Activated B cell treated with CpG ODN at 0.5 μM for 24 hours (primary cell): ENCODE results near the gene CLOCK. TPM values are rescaled to one million over a fixed set of nuclear protein-coding genes. Genes with fewer than 3 reads are reported as not detected.

ENCODE experiments used
- ATAC-seq: fragments of 200-7000 bp; cut with Tn5 transposase; one replicate; pipeline ENCODE4 v1.10.0; 2021; ENCODE audit warnings: low read depth, mild to moderate bottlenecking, moderate library complexity
- CTCF ChIA-PET: fragments of 350-600 bp; sonication (Branson Sonifier 250); formaldehyde crosslinking; loops from one replicate; lab custom pipeline; 2021; ENCODE audit warnings: antibody characterized with exemption; lab: Charles Lee
- POLR2A ChIA-PET: fragments of 350-600 bp; sonication (Branson Sonifier 250); formaldehyde crosslinking; loops from one replicate; lab custom pipeline; 2021; ENCODE audit warnings: antibody characterized with exemption; lab: Charles Lee
- DNase-seq: peaks from one replicate; pipeline ENCODE4 v3.0.0; 2022
- H3K27ac Mint-ChIP-seq: one replicate; pipeline ENCODE4 v1.8.0; 2020; ENCODE audit warnings: mixed read lengths
- H3K27me3 Mint-ChIP-seq: one replicate; pipeline ENCODE4 v1.8.0; 2021; ENCODE audit warnings: mixed read lengths
- H3K36me3 Mint-ChIP-seq: one replicate; pipeline ENCODE4 v1.8.0; 2021; ENCODE audit warnings: low read depth, mixed read lengths
- H3K4me1 Mint-ChIP-seq: one replicate; pipeline ENCODE4 v1.8.0; 2021; ENCODE audit warnings: mixed read lengths
- H3K4me3 Mint-ChIP-seq: one replicate; pipeline ENCODE4 v1.8.0; 2020; ENCODE audit warnings: mild to moderate bottlenecking, mixed read lengths
- H3K9me3 Mint-ChIP-seq: one replicate; pipeline ENCODE4 v1.8.0; 2020; ENCODE audit warnings: mixed read lengths
- intact Hi-C: fragments of 100-400 bp; cut with micrococcal nuclease; formaldehyde crosslinking; loops from one replicate; pipeline ENCODE4 v1.15.1; 2024
- total RNA-seq: library from RNA; stranded (reverse); gene quantifications from 2 replicates; pipeline ENCODE4 v1.2.3, GENCODE V29; 2022
- TF ChIP-seq, protein P1 (sequence below): fragments of 200-600 bp; IDR thresholded peaks from one replicate; pipeline ENCODE4 v1.8.0; 2022; ENCODE audit warnings: antibody characterized with exemption, mild to moderate bottlenecking

Gene CLOCK
- total RNA-seq, 1 donor from 2014 or later, result 12.9 TPM

DNA sequence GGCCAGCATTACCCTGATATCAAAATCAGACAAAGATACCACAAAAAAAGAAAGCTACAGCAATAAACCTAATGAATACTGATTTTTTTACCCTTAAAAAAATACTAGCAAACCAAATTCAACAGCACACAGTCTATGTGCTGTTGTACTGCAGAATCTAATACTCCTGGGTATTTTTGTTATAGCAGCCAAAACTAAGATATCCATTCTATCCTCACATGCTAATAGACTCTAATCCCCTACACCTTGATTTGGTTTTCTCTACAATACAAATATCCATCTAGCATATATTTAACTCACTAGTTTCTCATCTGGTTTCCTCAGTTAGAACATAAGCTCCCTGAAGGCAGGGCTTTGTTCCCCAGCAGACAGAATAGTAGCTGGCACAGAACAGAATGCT, 12.4 kb downstream of the CLOCK start:
- Mint-ChIP-seq H3K4me1 (peaks cover 13% of the 10 kb centered on the region), H3K36me3 (peaks cover 31% of the 10 kb centered on the region), H3K27ac (no peak overlapping the region), H3K9me3 (peaks cover 10% of the 10 kb centered on the region), H3K27me3 (no peaks in the 10 kb centered on the region), H3K4me3 (no peak overlapping the region)
- CTCF ChIA-PET, result no interaction called here
- POLR2A ChIA-PET, result no interaction called here
- intact Hi-C loops, result no loop called here
- TF ChIP-seq, protein P1, sequence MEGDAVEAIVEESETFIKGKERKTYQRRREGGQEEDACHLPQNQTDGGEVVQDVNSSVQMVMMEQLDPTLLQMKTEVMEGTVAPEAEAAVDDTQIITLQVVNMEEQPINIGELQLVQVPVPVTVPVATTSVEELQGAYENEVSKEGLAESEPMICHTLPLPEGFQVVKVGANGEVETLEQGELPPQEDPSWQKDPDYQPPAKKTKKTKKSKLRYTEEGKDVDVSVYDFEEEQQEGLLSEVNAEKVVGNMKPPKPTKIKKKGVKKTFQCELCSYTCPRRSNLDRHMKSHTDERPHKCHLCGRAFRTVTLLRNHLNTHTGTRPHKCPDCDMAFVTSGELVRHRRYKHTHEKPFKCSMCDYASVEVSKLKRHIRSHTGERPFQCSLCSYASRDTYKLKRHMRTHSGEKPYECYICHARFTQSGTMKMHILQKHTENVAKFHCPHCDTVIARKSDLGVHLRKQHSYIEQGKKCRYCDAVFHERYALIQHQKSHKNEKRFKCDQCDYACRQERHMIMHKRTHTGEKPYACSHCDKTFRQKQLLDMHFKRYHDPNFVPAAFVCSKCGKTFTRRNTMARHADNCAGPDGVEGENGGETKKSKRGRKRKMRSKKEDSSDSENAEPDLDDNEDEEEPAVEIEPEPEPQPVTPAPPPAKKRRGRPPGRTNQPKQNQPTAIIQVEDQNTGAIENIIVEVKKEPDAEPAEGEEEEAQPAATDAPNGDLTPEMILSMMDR, result no peak
- ATAC-seq, result no peak
- no peak for DNase-seq

DNA sequence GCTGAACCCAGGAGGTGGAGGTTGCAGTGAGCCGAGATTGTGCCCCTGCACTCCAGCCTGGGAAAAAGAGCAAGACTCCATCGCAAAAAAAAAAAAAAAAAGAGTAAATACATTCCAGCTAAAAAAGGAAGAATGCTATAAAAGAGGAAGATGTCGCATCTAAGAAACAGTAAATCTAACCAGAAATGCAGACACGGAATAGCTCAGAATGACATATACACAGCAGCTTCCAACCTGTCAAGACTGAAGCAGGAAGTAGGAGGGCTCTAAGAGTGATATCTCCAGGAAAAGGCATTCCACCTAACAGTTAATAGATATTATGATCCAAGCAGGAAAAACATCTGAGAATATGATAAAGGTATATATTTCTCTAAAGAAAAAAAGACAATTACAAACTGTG, 16.0 kb downstream of the CLOCK start:
- intact Hi-C loops, result no loop called here
- no peak for ATAC-seq
- CTCF ChIA-PET, result no interaction called here
- no peak for DNase-seq
- peaks cover 4% of the 10 kb centered on the region for H3K4me1 Mint-ChIP-seq
- TF ChIP-seq, protein P1, result no peak
- H3K4me3 Mint-ChIP-seq, result no peak overlapping the region
- H3K9me3 Mint-ChIP-seq, result peaks cover 10% of the 10 kb centered on the region
- POLR2A ChIA-PET, result no interaction called here
- peaks cover 33% of the 10 kb centered on the region for H3K36me3 Mint-ChIP-seq
- H3K27me3 Mint-ChIP-seq, result no peaks in the 10 kb centered on the region
- no peak overlapping the region for H3K27ac Mint-ChIP-seq

DNA sequence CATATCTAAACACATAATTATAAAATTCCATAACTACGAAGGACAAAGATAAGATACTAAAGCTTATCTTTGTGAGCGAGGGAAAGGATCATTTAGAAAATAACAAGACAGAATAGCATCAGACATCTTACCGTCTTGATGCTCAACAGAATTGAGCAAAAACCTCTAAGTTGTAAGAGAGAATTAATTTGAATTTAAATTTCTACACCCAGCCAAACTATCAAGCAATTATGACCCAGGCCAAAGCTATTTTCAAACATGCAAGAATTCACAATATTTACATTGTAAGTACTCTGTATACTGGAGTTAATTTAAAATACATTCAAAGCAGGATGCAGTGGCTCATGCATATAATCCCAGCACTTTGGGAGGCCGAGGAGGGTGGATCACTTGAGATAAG, 16.5 kb downstream of the CLOCK start:
- no peak for DNase-seq
- peaks cover 4% of the 10 kb centered on the region for H3K4me1 Mint-ChIP-seq
- no peak overlapping the region for H3K27ac Mint-ChIP-seq
- peaks cover 33% of the 10 kb centered on the region for H3K36me3 Mint-ChIP-seq
- TF ChIP-seq, protein P1, result no peak
- POLR2A ChIA-PET, result no interaction called here
- H3K9me3 Mint-ChIP-seq, result peaks cover 10% of the 10 kb centered on the region
- intact Hi-C loops, result no loop called here
- no peak overlapping the region for H3K4me3 Mint-ChIP-seq
- H3K27me3 Mint-ChIP-seq, result no peaks in the 10 kb centered on the region
- ATAC-seq, result no peak
- CTCF ChIA-PET, result no interaction called here

DNA sequence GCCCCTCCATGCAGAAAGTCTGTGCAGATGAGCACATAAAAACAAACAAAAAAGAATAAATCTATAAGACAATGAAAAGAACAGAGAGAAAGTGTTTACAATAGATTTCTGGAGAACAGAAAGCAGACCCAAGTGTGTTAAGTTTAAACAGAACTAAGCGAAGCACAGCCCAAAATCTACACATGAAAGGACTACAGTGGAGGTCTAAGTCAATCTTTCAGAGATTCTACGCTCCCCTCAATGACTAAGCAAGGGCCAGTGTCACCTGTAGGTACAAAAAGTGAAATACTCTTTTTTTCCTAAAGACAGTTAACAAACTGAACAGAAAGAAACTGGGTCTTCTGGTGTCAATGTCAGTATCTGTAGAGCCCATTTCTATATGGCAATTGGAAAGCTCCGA, 18.2 kb downstream of the CLOCK start:
- Mint-ChIP-seq H3K9me3 (peaks cover 6% of the 10 kb centered on the region), H3K27ac (no peak overlapping the region), H3K27me3 (no peaks in the 10 kb centered on the region), H3K36me3 (peaks cover 26% of the 10 kb centered on the region), H3K4me1 (peaks cover 4% of the 10 kb centered on the region), H3K4me3 (no peak overlapping the region)
- DNase-seq (no peak), ATAC-seq (no peak)
- TF ChIP-seq, protein P1, result no peak
- intact Hi-C loops, result no loop called here
- CTCF ChIA-PET, result no interaction called here
- POLR2A ChIA-PET, result no interaction called here

DNA sequence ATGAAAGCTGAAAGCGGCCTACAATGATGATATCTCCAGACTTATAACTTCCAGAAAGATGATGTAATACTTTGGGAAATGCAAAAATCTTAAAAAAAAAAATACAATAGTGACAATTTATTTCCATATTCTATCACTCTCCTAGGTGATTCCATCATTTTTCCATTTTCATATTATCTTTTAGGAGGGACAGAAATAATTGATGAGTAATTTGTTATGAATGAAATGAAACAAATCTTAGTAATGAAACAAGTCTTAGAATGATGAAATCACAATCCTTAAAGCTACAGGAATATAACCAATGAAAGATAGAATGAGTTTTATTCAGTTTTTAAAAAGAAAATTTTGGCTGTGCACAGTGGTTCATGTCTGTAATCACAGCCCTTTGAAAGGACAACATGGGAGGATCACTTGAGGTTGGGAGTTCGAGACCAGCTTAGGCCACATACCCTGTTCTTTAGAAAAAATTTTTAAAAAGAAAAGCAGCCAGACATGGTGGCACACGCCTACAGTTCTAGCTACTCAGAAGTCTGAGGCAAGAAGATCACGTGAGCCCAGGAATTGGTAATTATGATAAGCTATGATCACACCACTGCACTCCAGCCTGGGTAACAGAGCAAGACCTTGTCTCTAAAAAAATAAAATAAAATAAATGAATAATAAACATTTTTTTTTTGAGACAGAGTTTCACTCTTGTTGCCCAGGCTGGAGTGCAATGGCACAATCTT, 21.7 kb downstream of the CLOCK start:
- no peak for DNase-seq
- TF ChIP-seq, protein P1, result no peak
- no peak for ATAC-seq
- intact Hi-C loops, result no loop called here
- ChIA-PET CTCF (no interaction called here), POLR2A (no interaction called here)
- Mint-ChIP-seq H3K27me3 (no peaks in the 10 kb centered on the region), H3K9me3 (peaks cover 4% of the 10 kb centered on the region), H3K36me3 (peaks cover 11% of the 10 kb centered on the region), H3K4me3 (no peak overlapping the region), H3K4me1 (peaks cover 3% of the 10 kb centered on the region), H3K27ac (no peak overlapping the region)
